CD4-positive, alpha-beta memory T cell (primary cell): ENCODE results near the gene NYAP2. TPM values are rescaled to one million over a fixed set of nuclear protein-coding genes. Genes with fewer than 3 reads are reported as not detected.

ENCODE experiments used
- CTCF ChIA-PET: fragments of 350-600 bp; sonication (Branson Sonifier 250); formaldehyde crosslinking; loops from one replicate; lab custom pipeline; 2021; ENCODE audit warnings: inconsistent platforms; ENCODE audit not compliant: partially characterized antibody; lab: Charles Lee
- POLR2A ChIA-PET: fragments of 350-600 bp; sonication (Branson Sonifier 250); formaldehyde crosslinking; loops from one replicate; lab custom pipeline; 2021; ENCODE audit not compliant: partially characterized antibody; lab: Charles Lee
- DNase-seq, 5 donors: peaks; one replicate each; pipeline versions ENCODE4 v3.0.0 to v3.0.0-alpha.2; 2020 to 2022; ENCODE audit warnings: mixed read lengths in 1 of 5
- H3K27ac ChIP-seq: one replicate; pipeline ENCODE4 v1.7.0; 2013; ENCODE audit warnings: low read depth, low read length
- H3K27me3 ChIP-seq: 2 replicates; pipeline ENCODE4 v1.7.0; 2013; ENCODE audit warnings: mild to moderate bottlenecking, low read length, moderate library complexity; ENCODE audit not compliant: insufficient read depth
- H3K36me3 ChIP-seq: 2 replicates; pipeline ENCODE4 v1.7.0; 2013; ENCODE audit warnings: mild to moderate bottlenecking, low read length, moderate library complexity; ENCODE audit not compliant: insufficient read depth
- H3K4me1 ChIP-seq: 2 replicates; pipeline ENCODE4 v1.7.0; 2013; ENCODE audit warnings: mild to moderate bottlenecking, low read length, moderate library complexity; ENCODE audit not compliant: insufficient read depth
- H3K4me3 ChIP-seq, 2 donors: one replicate each; pipeline ENCODE4 v1.7.0; 2013; ENCODE audit warnings: low read length in 2 of 2, mild to moderate bottlenecking in 1 of 2
- H3K9me3 ChIP-seq, 2 donors: one replicate each; pipeline ENCODE4 v1.7.0; 2013; ENCODE audit warnings: low read length in 2 of 2, control low read depth in 1 of 2; ENCODE audit not compliant: control insufficient read depth in 1 of 2
- H3K27ac Mint-ChIP-seq, 7 donors: one replicate each; pipeline ENCODE4 v1.8.0; 2020 to 2021; ENCODE audit warnings: mixed read lengths in 7 of 7, mild to moderate bottlenecking in 6 of 7, inconsistent platforms in 3 of 7, moderate library complexity in 3 of 7
- H3K27me3 Mint-ChIP-seq, 2 donors: one replicate each; pipeline ENCODE4 v1.8.0; 2020 to 2021; ENCODE audit warnings: mixed read lengths in 2 of 2
- H3K36me3 Mint-ChIP-seq, 2 donors: one replicate each; pipeline ENCODE4 v1.8.0; 2020 to 2021; ENCODE audit warnings: mixed read lengths in 2 of 2, inconsistent platforms in 1 of 2, mild to moderate bottlenecking in 1 of 2
- H3K4me1 Mint-ChIP-seq, 4 donors: one replicate each; pipeline ENCODE4 v1.8.0; 2020 to 2021; ENCODE audit warnings: mixed read lengths in 4 of 4, mild to moderate bottlenecking in 1 of 4
- H3K4me3 Mint-ChIP-seq, 8 donors: one replicate each; pipeline ENCODE4 v1.8.0; 2020 to 2021; ENCODE audit warnings: mixed read lengths in 8 of 8, mild to moderate bottlenecking in 7 of 8, moderate library complexity in 6 of 8, inconsistent platforms in 3 of 8
- H3K9me3 Mint-ChIP-seq, 8 donors: one replicate each; pipeline ENCODE4 v1.8.0; 2020 to 2021; ENCODE audit warnings: mixed read lengths in 8 of 8, mild to moderate bottlenecking in 5 of 8, inconsistent platforms in 3 of 8, moderate library complexity in 1 of 8
- intact Hi-C: fragments of 100-400 bp; cut with micrococcal nuclease; formaldehyde crosslinking; loops from one replicate; pipeline ENCODE4 v1.15.1; 2023
- polyA plus RNA-seq, 2 donors: library from polyadenylated mRNA; unstranded; fragments of 300-500 nt; fragmentation: Illumina TruSeq; gene quantifications; one replicate each; pipeline ENCODE4 v1.2.3, GENCODE V29; 2021
- total RNA-seq, 2 experiments: library from RNA; stranded (reverse); gene quantifications; one replicate each; pipeline ENCODE4 v1.2.3, GENCODE V29; 2021

NYAP2 gene
- total and polyA plus RNA-seq, 4 experiments from 2014 or later, result 0.06 TPM; not detected in 3

DNA sequence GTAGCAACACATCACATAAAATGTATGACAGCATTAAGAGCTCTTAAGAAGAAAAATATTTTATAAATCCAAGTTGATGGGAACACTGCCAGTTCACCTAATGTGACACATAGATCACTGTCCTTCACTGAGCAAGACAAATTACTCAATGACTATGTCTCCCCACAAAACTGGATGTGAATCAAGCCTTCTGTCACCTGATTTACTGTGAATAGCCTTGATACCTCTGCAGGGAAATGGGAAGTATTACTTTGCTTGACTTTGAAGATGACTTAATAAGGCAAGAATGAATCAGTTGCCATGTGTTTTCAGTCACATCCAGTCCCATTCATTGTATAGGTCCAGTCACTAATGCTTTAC, 94.6 kb downstream of the NYAP2 start:
- no peak for DNase-seq
- Histone ChIP-seq H3K27ac (no peak overlapping the region), H3K4me3 (no peak overlapping the region), H3K36me3 (no peaks in the 10 kb centered on the region), H3K27me3 (no peaks in the 10 kb centered on the region), H3K9me3 (no peaks in the 10 kb centered on the region), H3K4me1 (no peaks in the 10 kb centered on the region)
- intact Hi-C loops, result no loop called here
- H3K4me3 Mint-ChIP-seq, result no peak overlapping the region
- ChIA-PET POLR2A (no interaction called here), CTCF (no interaction called here)
- no peak overlapping the region for H3K27ac Mint-ChIP-seq
- no peaks in the 10 kb centered on the region for H3K9me3 Mint-ChIP-seq
- peaks cover 6 to 9% of the 10 kb centered on the region in 2 donors for H3K27me3 Mint-ChIP-seq
- H3K4me1 Mint-ChIP-seq, result no peaks in the 10 kb centered on the region
- no peaks in the 10 kb centered on the region for H3K36me3 Mint-ChIP-seq

DNA sequence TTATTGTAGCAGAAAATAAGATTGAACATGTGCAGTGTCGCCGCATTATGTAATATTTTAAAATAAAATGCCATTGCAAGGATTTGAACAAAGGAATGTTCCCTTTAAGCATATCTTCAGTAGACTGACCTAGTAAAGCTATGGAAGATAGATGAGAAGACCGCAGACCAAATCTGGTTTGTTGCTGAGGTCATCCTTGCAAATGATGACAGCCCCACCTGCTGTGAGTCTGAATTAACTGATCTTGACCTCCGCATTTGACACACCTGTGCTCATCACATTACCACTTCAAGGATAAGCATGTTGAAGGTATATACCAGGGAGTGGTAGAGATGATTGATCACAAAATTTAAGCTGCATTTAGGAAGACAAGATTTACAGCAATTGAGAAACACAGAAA, 96.2 kb downstream of the NYAP2 start:
- Mint-ChIP-seq H3K36me3 (no peaks in the 10 kb centered on the region), H3K4me3 (no peak overlapping the region), H3K27ac (no peak overlapping the region), H3K4me1 (no peaks in the 10 kb centered on the region), H3K9me3 (no peaks in the 10 kb centered on the region), H3K27me3 (peaks cover 9 to 12% of the 10 kb centered on the region in 2 donors)
- intact Hi-C loops, result no loop called here
- Histone ChIP-seq H3K27ac (no peak overlapping the region), H3K27me3 (no peaks in the 10 kb centered on the region), H3K9me3 (no peaks in the 10 kb centered on the region), H3K36me3 (no peaks in the 10 kb centered on the region), H3K4me1 (no peaks in the 10 kb centered on the region), H3K4me3 (no peak overlapping the region)
- no peak for DNase-seq
- ChIA-PET POLR2A (no interaction called here), CTCF (no interaction called here)

DNA sequence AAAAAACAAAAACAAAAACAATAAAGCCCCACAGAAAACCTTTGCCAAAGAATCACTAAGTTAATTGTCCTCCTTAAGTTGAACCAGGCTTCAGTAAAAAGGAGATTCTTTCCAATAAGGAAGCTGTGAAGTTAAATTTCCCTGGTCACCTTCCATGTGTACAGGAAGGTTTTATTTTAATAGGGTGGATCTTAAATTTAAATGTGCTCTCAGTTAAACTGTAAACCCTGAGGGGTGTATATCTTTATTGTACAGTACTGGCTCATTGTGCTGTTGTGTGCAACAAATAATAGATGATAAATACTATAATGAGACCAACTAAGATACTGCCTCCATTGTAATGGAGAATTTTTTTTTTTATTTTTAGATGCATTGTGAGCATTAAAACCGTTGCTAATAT, 97.1 kb downstream of the NYAP2 start:
- peaks cover 9 to 12% of the 10 kb centered on the region in 2 donors for H3K27me3 Mint-ChIP-seq
- H3K27ac Mint-ChIP-seq, result no peak overlapping the region
- Histone ChIP-seq H3K4me1 (no peaks in the 10 kb centered on the region), H3K4me3 (no peak overlapping the region), H3K36me3 (no peaks in the 10 kb centered on the region), H3K27me3 (no peaks in the 10 kb centered on the region), H3K9me3 (no peaks in the 10 kb centered on the region), H3K27ac (no peak overlapping the region)
- CTCF ChIA-PET, result no interaction called here
- no peaks in the 10 kb centered on the region for H3K9me3 Mint-ChIP-seq
- DNase-seq, result no peak
- no peaks in the 10 kb centered on the region for H3K4me1 Mint-ChIP-seq
- intact Hi-C loops, result no loop called here
- POLR2A ChIA-PET, result no interaction called here
- no peaks in the 10 kb centered on the region for H3K36me3 Mint-ChIP-seq
- no peak overlapping the region for H3K4me3 Mint-ChIP-seq

DNA sequence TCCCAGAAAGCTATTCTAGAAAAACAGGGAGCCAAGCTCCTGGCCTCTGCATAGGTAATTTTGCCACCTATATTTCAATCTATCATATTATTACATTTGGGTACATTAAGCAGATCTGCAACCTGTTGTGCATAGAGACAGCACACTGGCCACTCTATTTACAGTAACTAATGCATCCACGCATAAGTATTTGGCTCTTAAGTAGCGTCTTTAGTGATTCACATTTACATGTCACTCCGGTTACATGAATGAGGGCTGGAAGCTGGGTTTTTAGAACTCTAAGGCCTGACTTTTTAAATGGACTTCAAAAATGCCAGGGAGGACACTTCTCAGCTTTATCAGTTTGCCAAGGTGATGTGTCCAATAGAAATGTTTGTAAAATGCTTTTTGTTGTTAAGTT, 97.7 kb downstream of the NYAP2 start:
- Mint-ChIP-seq H3K27me3 (peaks cover 8 to 12% of the 10 kb centered on the region in 2 donors), H3K4me3 (no peak overlapping the region), H3K27ac (no peak overlapping the region), H3K36me3 (no peaks in the 10 kb centered on the region), H3K9me3 (peaks cover 0 to 2% (median 0%) of the 10 kb centered on the region in 8 donors), H3K4me1 (no peaks in the 10 kb centered on the region)
- POLR2A ChIA-PET, result no interaction called here
- no peak overlapping the region for H3K4me3 ChIP-seq
- CTCF ChIA-PET, result no interaction called here
- DNase-seq, result no peak
- H3K27ac ChIP-seq, result no peak overlapping the region
- H3K27me3 ChIP-seq, result no peaks in the 10 kb centered on the region
- intact Hi-C loops, result no loop called here
- H3K9me3 ChIP-seq, result no peaks in the 10 kb centered on the region
- no peaks in the 10 kb centered on the region for H3K4me1 ChIP-seq
- no peaks in the 10 kb centered on the region for H3K36me3 ChIP-seq

DNA sequence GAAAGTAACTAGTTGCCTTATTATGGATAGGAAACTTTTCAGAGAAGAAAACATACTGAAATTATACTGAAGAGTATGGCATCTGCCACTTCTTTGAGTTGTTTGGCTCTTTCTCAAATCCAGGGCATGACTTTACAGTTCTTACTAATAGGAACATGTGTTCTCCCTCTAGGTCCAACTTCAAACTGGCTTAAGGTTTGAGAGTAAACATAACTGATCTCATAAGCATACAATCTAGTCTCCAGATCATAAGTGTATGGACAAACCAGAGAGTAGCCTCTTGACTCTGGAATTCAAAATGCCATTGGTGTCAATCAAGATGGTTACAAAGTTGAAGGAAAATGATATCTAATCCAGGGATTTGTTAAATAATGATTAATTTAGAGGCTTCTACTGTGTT, 101.5 kb downstream of the NYAP2 start:
- ChIA-PET CTCF (no interaction called here), POLR2A (no interaction called here)
- Mint-ChIP-seq H3K9me3 (peaks cover 0 to 2% (median 0%) of the 10 kb centered on the region in 8 donors), H3K27ac (no peak overlapping the region), H3K4me3 (no peak overlapping the region), H3K27me3 (peaks cover 8 to 12% of the 10 kb centered on the region in 2 donors), H3K36me3 (no peaks in the 10 kb centered on the region), H3K4me1 (no peaks in the 10 kb centered on the region)
- no peaks in the 10 kb centered on the region for H3K36me3 ChIP-seq
- no peaks in the 10 kb centered on the region for H3K4me1 ChIP-seq
- DNase-seq, result no peak
- intact Hi-C loops, result no loop called here
- H3K4me3 ChIP-seq, result no peak overlapping the region
- H3K27me3 ChIP-seq, result no peaks in the 10 kb centered on the region
- no peaks in the 10 kb centered on the region for H3K9me3 ChIP-seq
- H3K27ac ChIP-seq, result no peak overlapping the region

DNA sequence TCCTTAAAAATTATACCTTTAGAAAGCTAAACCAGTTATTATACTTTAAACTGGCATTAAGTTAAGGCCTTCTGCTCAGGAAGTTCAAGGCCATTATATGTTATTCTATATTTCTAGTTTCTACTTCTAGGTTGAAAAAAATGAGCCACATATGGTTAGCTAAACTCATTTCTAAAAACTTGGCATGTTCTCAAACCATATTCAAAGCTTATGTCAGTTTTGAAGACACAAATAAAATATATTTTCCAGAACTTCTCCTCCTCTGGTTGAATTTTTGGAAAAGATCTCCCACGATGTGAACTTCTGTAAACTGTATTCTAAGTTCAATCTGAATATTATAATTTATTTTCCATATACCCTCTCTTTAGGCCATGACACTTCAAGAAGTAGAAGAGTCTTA, 103.5 kb downstream of the NYAP2 start:
- ChIA-PET CTCF (no interaction called here), POLR2A (no interaction called here)
- Mint-ChIP-seq H3K4me3 (no peak overlapping the region), H3K9me3 (peaks cover 0 to 2% (median 0%) of the 10 kb centered on the region in 8 donors), H3K4me1 (no peaks in the 10 kb centered on the region), H3K36me3 (no peaks in the 10 kb centered on the region), H3K27ac (no peak overlapping the region), H3K27me3 (peaks cover 8 to 12% of the 10 kb centered on the region in 2 donors)
- Histone ChIP-seq H3K36me3 (no peaks in the 10 kb centered on the region), H3K27me3 (no peaks in the 10 kb centered on the region), H3K4me1 (no peaks in the 10 kb centered on the region), H3K9me3 (no peaks in the 10 kb centered on the region), H3K4me3 (no peak overlapping the region), H3K27ac (no peak overlapping the region)
- no peak for DNase-seq
- intact Hi-C loops, result no loop called here

DNA sequence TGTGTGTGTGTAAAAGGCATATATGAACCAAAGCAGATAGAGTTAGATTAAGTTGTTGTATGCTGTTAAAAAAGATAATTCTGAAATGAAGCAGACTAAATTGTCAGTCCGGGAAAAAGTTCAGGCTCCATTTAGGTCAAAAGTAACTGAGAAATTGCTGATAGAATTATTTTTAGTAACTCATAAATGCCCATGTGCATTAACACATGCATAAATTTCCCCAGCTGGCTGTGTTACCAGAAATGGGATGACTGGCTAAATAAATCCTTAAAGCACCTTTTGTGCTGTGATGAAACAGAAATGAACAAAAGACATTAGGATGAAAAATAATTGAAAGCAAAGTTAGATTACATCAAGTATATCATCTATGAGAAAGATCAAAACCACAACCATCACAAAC, 111.3 kb downstream of the NYAP2 start:
- Mint-ChIP-seq H3K27me3 (peaks cover 3 to 6% of the 10 kb centered on the region in 2 donors), H3K9me3 (no peaks in the 10 kb centered on the region), H3K27ac (no peak overlapping the region), H3K4me3 (no peak overlapping the region), H3K4me1 (no peaks in the 10 kb centered on the region), H3K36me3 (no peaks in the 10 kb centered on the region)
- no peaks in the 10 kb centered on the region for H3K36me3 ChIP-seq
- POLR2A ChIA-PET, result no interaction called here
- no peaks in the 10 kb centered on the region for H3K4me1 ChIP-seq
- intact Hi-C loops, result no loop called here
- no peaks in the 10 kb centered on the region for H3K27me3 ChIP-seq
- CTCF ChIA-PET, result no interaction called here
- no peak overlapping the region for H3K4me3 ChIP-seq
- H3K27ac ChIP-seq, result no peak overlapping the region
- no peak for DNase-seq
- no peaks in the 10 kb centered on the region for H3K9me3 ChIP-seq

DNA sequence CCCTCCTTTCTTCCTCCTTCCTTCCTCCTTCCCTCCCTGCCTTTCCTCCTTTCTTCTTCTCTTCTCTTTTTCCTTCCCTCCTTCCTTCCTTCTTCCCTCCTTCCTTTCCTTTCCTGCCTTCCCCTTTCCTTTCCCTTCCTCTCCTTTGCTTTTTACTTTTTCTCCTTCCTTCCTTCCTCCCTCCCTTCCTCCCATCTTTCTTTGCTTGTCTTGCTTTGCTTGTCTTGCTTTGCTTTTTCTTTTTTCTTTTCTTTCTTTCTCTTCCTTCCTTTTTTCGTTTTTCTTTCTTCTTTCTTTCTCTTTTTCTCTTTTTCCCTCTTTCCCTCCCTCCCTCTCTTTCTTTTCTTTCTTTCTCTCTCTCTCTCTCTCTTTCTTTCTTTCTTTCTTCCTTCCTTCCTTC, 113.0 kb downstream of the NYAP2 start:
- ChIA-PET CTCF (no interaction called here), POLR2A (no interaction called here)
- Mint-ChIP-seq H3K4me3 (no peak overlapping the region), H3K27ac (no peak overlapping the region), H3K36me3 (no peaks in the 10 kb centered on the region), H3K4me1 (no peaks in the 10 kb centered on the region), H3K27me3 (peaks cover 3 to 4% of the 10 kb centered on the region in 2 donors), H3K9me3 (no peaks in the 10 kb centered on the region)
- Histone ChIP-seq H3K27me3 (no peaks in the 10 kb centered on the region), H3K36me3 (no peaks in the 10 kb centered on the region), H3K4me1 (no peaks in the 10 kb centered on the region), H3K4me3 (no peak overlapping the region), H3K27ac (no peak overlapping the region), H3K9me3 (no peaks in the 10 kb centered on the region)
- no peak for DNase-seq
- intact Hi-C loops, result no loop called here
